Kidney (tissue), 14 donors: ENCODE results near the gene SRBD1. TPM values are rescaled to one million over a fixed set of nuclear protein-coding genes. Genes with fewer than 3 reads are reported as not detected.

Source experiments
- DNase-seq, 5 donors: peaks; one replicate each; pipeline ENCODE4 v3.0.0-alpha.2; 2013 to 2020
- FAIRE-seq: peaks from 2 replicates; lab custom pipeline; 2012; peaks lifted over from hg19 to GRCh38; lab: Jason Lieb, UNC
- H3K27ac ChIP-seq, 2 donors: one replicate each; pipeline ENCODE4 v1.7.0; 2013; ENCODE audit warnings: low read depth in 2 of 2, low read length in 2 of 2, inconsistent platforms in 1 of 2
- H3K27me3 ChIP-seq: one replicate; pipeline ENCODE4 v1.7.1; 2013; ENCODE audit warnings: low read length, inconsistent platforms; ENCODE audit not compliant: control insufficient read depth, insufficient read depth
- H3K36me3 ChIP-seq, 3 donors: one replicate each; pipeline versions ENCODE4 v1.7.0 to v1.7.1; 2013; ENCODE audit warnings: low read length in 3 of 3, control low read depth in 1 of 3, inconsistent platforms in 1 of 3; ENCODE audit not compliant: insufficient read depth in 3 of 3, control insufficient read depth in 2 of 3
- H3K4me1 ChIP-seq, 3 donors: one replicate each; pipeline versions ENCODE4 v1.7.0 to v1.7.1; 2013; ENCODE audit warnings: low read length in 3 of 3, inconsistent platforms in 1 of 3, low read depth in 1 of 3; ENCODE audit not compliant: control insufficient read depth in 2 of 3, insufficient read depth in 2 of 3
- H3K4me3 ChIP-seq, 3 donors: one replicate each; pipeline versions ENCODE4 v1.7.0 to v1.8.1; 2013; ENCODE audit warnings: low read length in 3 of 3, control low read depth in 1 of 3, inconsistent platforms in 1 of 3
- H3K9ac ChIP-seq, 3 donors: one replicate each; pipeline versions ENCODE4 v1.7.0 to v1.7.1; 2013; ENCODE audit warnings: low read length in 3 of 3, control low read depth in 1 of 3, inconsistent platforms in 1 of 3
- H3K9me3 ChIP-seq, 3 donors: one replicate each; pipeline versions ENCODE4 v1.7.0 to v1.7.1; 2013; ENCODE audit warnings: low read length in 3 of 3, control low read depth in 1 of 3, inconsistent platforms in 1 of 3; ENCODE audit not compliant: control insufficient read depth in 2 of 3, insufficient read depth in 1 of 3
- CTCF ChIP-seq: IDR thresholded peaks from 3 replicates; pipeline ENCODE4 v1.5.1; 2012; ENCODE audit warnings: mild to moderate bottlenecking, moderate library complexity, borderline replicate concordance; ENCODE audit not compliant: insufficient read depth; ENCODE audit errors: extremely low read depth
- intact Hi-C: fragments of 100-400 bp; cut with DNase I; formaldehyde crosslinking; loops from one replicate; pipeline ENCODE4 v1.11.1; 2022
- polyA plus RNA-seq: library from polyadenylated mRNA; stranded (reverse); fragments of 350-450 nt; fragmentation: Illumina TruSeq; extraction: RNeasy Lipid Tissue Mini Kit (QIAGEN cat#74804); gene quantifications from one replicate; pipeline ENCODE4 v1.2.3, GENCODE V29; 2014; ENCODE audit warnings: low read depth, low replicate concordance; ENCODE audit not compliant: insufficient read depth
- total RNA-seq: library from RNA; stranded (reverse); fragmentation: NEBNext Ultra II Directional; extraction: Animal tissue kit (Norgen Biotek cat#: 25700); gene quantifications from one replicate; pipeline ENCODE4 v1.2.1, GENCODE V29; 2021
- donor health status: control.
- donor health status: control.
- donor health status: control.
- donor health status: control.
- donor health status: control.
- donor health status: DM: yes; HTN: yes; CAD: no.
- donor health status: Normal renal cell carcinoma (clear cell type).

SRBD1 gene
- total and polyA plus RNA-seq, 2 donors from 2014 or later: 5.4 to 19.5 TPM

GRCh38 chr2:45575881-45576280 is 35.2 kb downstream of the SRBD1 start:
- DNase-seq: no peak
- no peak overlapping the region for H3K9ac ChIP-seq
- no peaks in the 10 kb centered on the region for H3K27me3 ChIP-seq
- H3K27ac ChIP-seq: no peak overlapping the region
- H3K9me3 ChIP-seq: no peaks in the 10 kb centered on the region
- peaks cover 0 to 2% (median 0%) of the 10 kb centered on the region in 3 donors for H3K36me3 ChIP-seq
- intact Hi-C loops: no loop called here
- no peak overlapping the region for H3K4me3 ChIP-seq
- no peaks in the 10 kb centered on the region for H3K4me1 ChIP-seq
- no peak for TF ChIP-seq CTCF
- FAIRE-seq: no peak

- DNase-seq: no peak
Measured at GRCh38 chr2:45572979-45573378, 38.1 kb downstream of the SRBD1 start.

DNA sequence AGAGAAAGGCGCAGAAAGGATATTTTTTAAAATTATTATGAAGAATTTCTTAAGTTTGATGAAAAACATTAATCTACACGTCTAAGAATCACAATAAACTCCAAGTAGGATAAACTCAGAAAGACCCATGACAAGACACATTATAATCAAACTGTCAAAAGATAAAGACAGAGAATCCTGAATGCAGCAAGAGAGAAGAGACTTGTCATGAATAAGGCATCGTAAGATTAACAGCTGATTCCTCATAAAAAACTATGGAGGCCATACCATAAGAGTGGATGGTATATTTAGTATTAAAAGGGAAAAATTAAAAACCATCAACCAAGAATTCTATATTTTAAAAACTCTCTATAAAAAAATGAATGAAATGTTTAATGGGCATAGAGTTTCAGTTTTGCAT is 39.1 kb downstream of the SRBD1 start:
- Histone ChIP-seq H3K27ac (no peak overlapping the region), H3K9ac (no peak overlapping the region), H3K27me3 (no peaks in the 10 kb centered on the region), H3K9me3 (no peaks in the 10 kb centered on the region), H3K4me1 (no peaks in the 10 kb centered on the region), H3K36me3 (no peaks in the 10 kb centered on the region), H3K4me3 (no peak overlapping the region)
- FAIRE-seq (no peak), DNase-seq (no peak)
- intact Hi-C loops: no loop called here
- no peak for TF ChIP-seq CTCF

More at GRCh38 chr2:45572979-45573378, 38.1 kb downstream of the SRBD1 start:
- Histone ChIP-seq H3K4me1 (no peaks in the 10 kb centered on the region), H3K9ac (no peak overlapping the region), H3K36me3 (peaks cover 0 to 2% (median 0%) of the 10 kb centered on the region in 3 donors), H3K27ac (no peak overlapping the region), H3K27me3 (no peaks in the 10 kb centered on the region), H3K4me3 (no peak overlapping the region), H3K9me3 (no peaks in the 10 kb centered on the region)
- no peak for FAIRE-seq
- intact Hi-C loops: no loop called here
- no peak for TF ChIP-seq CTCF

DNA sequence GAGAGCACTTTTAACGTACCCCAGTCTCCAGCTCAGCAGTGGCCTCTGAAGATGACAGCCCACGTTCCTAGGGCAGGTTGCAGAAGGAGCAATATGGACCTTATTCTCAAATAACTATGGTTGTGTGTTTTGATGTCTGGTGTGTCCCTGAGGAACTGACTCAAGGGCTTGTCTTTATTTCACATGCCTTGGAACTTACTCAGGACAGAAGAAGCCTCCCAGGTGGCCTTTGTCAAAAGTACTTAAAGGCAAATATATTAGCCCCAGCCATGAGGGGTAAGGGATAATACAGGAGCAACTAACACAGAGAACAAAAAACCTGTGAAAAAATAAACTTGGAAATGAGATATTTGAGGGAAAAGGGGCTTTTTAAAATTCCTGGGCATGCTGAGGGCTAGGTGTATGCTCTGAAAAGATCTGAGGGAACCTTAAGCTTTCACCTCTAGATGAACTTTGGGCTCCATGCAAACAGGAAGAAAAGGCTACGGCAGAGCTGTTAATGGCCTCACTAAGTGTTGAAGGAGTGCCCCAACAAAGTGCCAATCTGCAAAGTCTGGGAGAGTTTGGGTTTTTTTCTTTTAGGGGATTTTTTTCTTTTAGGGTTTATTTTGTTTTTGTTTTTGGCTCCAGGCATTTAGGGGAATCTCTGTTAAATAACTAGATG is 40.3 kb downstream of the SRBD1 start:
- H3K9me3 ChIP-seq: no peaks in the 10 kb centered on the region
- no peak overlapping the region for H3K27ac ChIP-seq
- H3K27me3 ChIP-seq: no peaks in the 10 kb centered on the region
- intact Hi-C loops: no loop called here
- H3K4me1 ChIP-seq: no peaks in the 10 kb centered on the region
- no peak for TF ChIP-seq CTCF
- DNase-seq (no peak), FAIRE-seq (no peak)
- no peaks in the 10 kb centered on the region for H3K36me3 ChIP-seq
- no peak overlapping the region for H3K4me3 ChIP-seq
- H3K9ac ChIP-seq: no peak overlapping the region
